Activated T-cell treated with anti-CD3 and anti-CD28 coated beads, Interleukin-2, amount 50 U/mL, for 24 hours (primary cell): ENCODE results near the gene ERAL1.
"Not testable (repeated sequence)": the region's sequence is repeated elsewhere in the genome, so short reads cannot be mapped to it uniquely, and the experiment has no call there.

Source experiments
- DNase-seq: peaks from one replicate; pipeline ENCODE4 v3.0.0-alpha.2; 2020
- H3K27ac Mint-ChIP-seq: 2 replicates; pipeline ENCODE4 v1.8.0; 2020; ENCODE audit warnings: mild to moderate bottlenecking, mixed read lengths
- H3K27me3 Mint-ChIP-seq: 2 replicates; pipeline ENCODE4 v1.8.0; 2020; ENCODE audit warnings: mixed read lengths
- H3K36me3 Mint-ChIP-seq: 2 replicates; pipeline ENCODE4 v1.8.0; 2020; ENCODE audit warnings: low read depth, mixed read lengths
- H3K4me1 Mint-ChIP-seq: 2 replicates; pipeline ENCODE4 v1.8.0; 2020; ENCODE audit warnings: low read depth, mixed read lengths
- H3K4me3 Mint-ChIP-seq: 2 replicates; pipeline ENCODE4 v1.8.0; 2020; ENCODE audit warnings: mild to moderate bottlenecking, moderate library complexity, mixed read lengths
- H3K9me3 Mint-ChIP-seq: 2 replicates; pipeline ENCODE4 v1.8.0; 2020; ENCODE audit warnings: mixed read lengths

Gene ERAL1

DNA sequence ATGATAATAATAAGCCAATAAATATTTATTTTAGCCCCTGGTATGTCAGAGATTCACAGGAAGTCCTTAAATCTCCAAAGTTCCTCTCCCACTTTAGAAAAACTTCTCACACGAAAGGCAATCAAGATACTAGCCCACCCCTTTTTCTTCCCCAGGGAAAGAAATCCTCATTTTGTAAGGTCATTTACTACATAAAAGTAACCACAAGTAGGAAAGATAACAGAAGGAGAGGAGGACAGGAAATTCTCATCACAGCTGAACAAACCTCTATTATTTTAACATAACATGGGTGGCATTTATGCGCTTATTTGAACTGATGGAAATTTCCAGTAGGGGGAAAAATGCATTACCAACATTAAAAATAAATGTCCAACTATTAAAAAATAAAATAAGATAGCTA lies 15.6 kb upstream of the ERAL1 start:
- no peak overlapping the region for H3K4me3 Mint-ChIP-seq
- no peaks in the 10 kb centered on the region for H3K9me3 Mint-ChIP-seq
- DNase-seq: no peak
- peaks cover 34% of the 10 kb centered on the region for H3K4me1 Mint-ChIP-seq
- peaks cover 25% of the 10 kb centered on the region for H3K36me3 Mint-ChIP-seq
- no peaks in the 10 kb centered on the region for H3K27me3 Mint-ChIP-seq
- peak overlapping the region; percentile 86 for H3K27ac Mint-ChIP-seq

DNA sequence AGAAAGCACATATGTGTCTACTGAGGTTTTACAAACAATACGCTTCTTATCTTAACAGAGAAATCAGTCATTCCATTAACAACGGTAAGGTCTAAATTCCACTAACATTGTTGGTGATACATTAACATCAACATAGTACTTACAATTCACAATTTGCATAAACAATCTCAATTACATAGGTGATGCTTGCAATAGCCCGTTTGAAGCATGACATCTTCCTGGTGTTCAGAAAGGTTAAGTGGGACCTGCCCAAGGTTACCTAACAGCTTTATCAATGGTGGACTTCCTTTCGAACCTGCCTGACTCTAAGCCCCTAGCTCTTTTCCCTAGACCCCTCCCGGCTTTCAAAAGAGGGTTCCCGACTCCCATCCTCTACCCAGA lies 12.9 kb upstream of the ERAL1 start:
- Mint-ChIP-seq H3K27me3 (no peaks in the 10 kb centered on the region), H3K36me3 (peaks cover 23% of the 10 kb centered on the region), H3K4me3 (peak overlapping the region; percentile 99), H3K9me3 (no peaks in the 10 kb centered on the region), H3K27ac (peak overlapping the region; percentile 98), H3K4me1 (peaks cover 30% of the 10 kb centered on the region)
- no peak for DNase-seq

DNA sequence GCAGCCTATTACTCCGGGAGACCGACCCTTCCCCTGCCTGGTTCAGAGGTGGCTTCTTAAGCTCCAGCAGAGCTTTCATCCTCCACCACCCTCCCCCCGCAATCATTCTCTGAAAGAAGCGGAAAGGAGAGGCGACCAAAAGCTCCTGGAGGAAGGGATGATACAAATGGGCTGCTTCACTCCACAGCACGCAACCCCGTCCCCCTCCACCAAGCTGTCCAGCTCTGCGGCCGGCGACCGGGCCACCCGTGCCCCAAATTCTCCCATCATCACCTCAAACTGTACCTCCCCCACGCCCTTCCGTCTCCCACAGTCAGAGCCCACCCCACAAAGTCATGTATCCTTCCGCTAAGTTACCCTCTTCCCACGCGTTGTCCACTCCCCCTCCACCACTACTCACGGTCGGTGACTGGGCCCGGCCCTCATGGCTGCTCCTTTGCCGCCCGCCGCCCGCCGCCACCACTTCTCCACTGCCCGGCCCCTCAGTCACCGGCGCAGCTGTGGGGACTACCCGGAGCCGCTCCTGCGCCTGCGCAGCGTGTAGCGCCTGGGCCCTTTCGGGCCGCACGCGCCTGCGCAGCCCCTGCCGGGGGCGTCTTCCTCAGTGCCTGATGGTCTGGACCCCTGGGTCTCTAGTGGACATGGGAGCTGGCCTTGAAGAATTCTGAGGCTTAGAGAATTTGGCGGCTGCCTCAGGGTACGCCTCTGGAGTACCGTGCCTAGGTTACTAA lies 12.4 kb upstream of the ERAL1 start, which contains the start of gene FAM222B:
FAM222B (minus strand) TSS at position 509 of the 731 bp plus-strand sequence. CDS start 76,123 bp downstream, outside the sequence.
- H3K9me3 Mint-ChIP-seq: no peaks in the 10 kb centered on the region
- peak within 1 kb of the TSS; percentile 98 for H3K27ac Mint-ChIP-seq
- peak; percentile 88 for DNase-seq
- H3K4me1 Mint-ChIP-seq: peaks cover 30% of the 10 kb centered on the region
- H3K36me3 Mint-ChIP-seq: peaks cover 23% of the 10 kb centered on the region
- H3K27me3 Mint-ChIP-seq: no peaks in the 10 kb centered on the region
- H3K4me3 Mint-ChIP-seq: peak within 1 kb of the TSS; percentile 99

DNA sequence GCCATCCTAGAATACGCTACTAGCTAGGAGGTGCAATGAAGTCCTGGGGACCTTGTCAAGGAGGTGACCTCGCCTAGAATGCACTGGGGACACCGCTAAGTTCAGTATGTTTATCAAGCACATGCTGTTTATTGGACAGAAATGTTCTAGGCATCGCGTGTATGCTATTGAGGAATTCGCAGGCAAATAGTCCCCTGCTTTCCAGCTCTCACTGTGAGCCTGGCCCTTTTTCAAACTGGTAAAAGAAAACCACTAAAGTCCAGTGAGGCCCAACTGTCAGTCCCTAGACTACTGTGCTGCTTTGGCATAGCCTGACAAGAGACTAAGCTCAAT lies 11.0 kb upstream of the ERAL1 start:
- no peak for DNase-seq
- H3K27me3 Mint-ChIP-seq: no peaks in the 10 kb centered on the region
- H3K27ac Mint-ChIP-seq: peak overlapping the region; percentile 29
- H3K36me3 Mint-ChIP-seq: peaks cover 21% of the 10 kb centered on the region
- peak overlapping the region; percentile 99 for H3K4me3 Mint-ChIP-seq
- peaks cover 30% of the 10 kb centered on the region for H3K4me1 Mint-ChIP-seq
- no peaks in the 10 kb centered on the region for H3K9me3 Mint-ChIP-seq

DNA sequence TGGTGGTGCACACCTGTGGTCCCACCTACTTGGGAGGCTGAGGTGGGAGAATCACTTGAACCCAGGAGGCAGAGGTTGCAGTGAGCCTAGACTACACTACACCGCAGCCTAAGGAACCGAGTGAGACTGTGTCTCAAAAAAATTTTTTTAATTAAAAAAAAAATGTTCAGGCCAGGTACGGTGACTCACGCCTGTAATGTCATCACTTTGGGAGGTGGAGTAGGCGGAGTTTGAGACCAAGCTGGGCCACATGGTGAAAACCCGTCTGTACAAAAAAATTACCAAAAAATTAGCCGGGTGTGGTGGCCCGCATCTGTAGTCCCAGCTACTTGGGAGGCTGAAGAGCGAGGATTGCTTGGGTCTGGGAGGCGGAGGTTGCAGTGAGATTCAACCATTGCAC lies 8.6 kb upstream of the ERAL1 start:
- no peaks in the 10 kb centered on the region for H3K27me3 Mint-ChIP-seq
- no peak for DNase-seq
- H3K4me3 Mint-ChIP-seq: no peak overlapping the region
- peaks cover 10% of the 10 kb centered on the region for H3K36me3 Mint-ChIP-seq
- no peak overlapping the region for H3K27ac Mint-ChIP-seq
- no peaks in the 10 kb centered on the region for H3K9me3 Mint-ChIP-seq
- peaks cover 22% of the 10 kb centered on the region for H3K4me1 Mint-ChIP-seq

DNA sequence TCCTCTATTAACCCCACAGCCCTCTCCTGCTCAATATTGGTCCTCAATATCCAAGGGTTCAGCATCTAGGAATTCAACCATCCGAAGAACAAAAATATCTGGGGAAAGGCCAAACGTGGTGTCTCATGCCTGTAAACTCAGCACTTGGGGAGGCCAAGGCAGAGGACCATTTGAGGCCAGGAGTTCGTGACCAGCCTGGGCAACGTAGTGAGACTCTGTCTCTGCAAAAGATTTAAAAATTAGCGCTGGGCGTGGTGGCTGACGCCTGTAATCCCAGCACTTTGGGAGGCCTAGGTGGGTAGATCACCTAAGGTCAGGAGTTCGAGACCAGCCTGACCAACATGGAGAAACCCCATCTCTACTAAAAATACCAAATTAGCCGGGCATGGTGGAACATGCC lies 8.1 kb upstream of the ERAL1 start:
- H3K36me3 Mint-ChIP-seq, H3K27me3 Mint-ChIP-seq, H3K9me3 Mint-ChIP-seq, H3K4me3 Mint-ChIP-seq, DNase-seq, H3K27ac Mint-ChIP-seq: not testable (repeated sequence)
- peaks cover 19% of the 10 kb centered on the region for H3K4me1 Mint-ChIP-seq

DNA sequence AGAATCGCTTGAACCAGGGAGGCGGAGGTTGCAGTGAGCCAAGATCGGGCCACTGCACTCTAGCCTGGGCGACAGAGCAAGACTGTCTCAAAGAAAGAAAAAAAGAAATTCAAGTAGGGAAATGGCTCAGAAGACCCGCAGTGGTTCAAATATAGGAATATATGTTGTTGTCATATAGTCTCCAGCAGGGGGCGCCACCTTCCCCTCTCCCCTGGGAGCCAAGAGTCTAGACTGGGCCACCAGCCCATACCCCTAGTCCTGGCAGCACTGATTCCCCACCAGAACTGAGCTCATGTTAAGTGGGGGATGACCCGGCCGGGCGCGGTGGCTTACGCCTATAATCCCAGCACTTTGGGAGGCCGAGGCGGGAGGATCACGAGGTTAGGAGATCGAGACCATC lies 6.1 kb upstream of the ERAL1 start:
- H3K9me3 Mint-ChIP-seq, H3K4me3 Mint-ChIP-seq, H3K27ac Mint-ChIP-seq, H3K36me3 Mint-ChIP-seq, H3K4me1 Mint-ChIP-seq, H3K27me3 Mint-ChIP-seq: not testable (repeated sequence)
- peak; percentile 73 for DNase-seq

DNA sequence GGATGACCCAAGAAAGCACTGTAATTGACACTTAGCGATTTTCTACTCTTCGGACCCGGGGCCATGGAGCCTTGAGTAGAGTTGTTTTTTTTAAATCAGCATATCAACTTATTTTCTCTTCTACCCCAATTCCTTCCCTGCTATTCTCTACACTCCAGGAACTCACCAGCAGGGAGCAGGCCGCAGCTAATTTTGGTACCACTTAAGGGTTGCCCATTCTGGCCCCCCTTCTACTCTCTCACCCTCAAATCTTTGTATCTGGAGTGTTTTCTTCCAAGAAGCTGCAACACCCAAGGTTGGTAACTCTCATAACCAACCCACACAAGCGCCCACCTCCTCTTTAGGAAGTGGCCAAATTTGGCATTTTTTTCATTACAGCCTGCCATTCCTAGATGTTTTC lies 5.5 kb upstream of the ERAL1 start:
- Mint-ChIP-seq H3K4me1 (peaks cover 10% of the 10 kb centered on the region), H3K36me3 (no peaks in the 10 kb centered on the region), H3K9me3 (no peaks in the 10 kb centered on the region), H3K4me3 (no peak overlapping the region), H3K27ac (no peak overlapping the region), H3K27me3 (no peaks in the 10 kb centered on the region)
- DNase-seq: no peak

DNA sequence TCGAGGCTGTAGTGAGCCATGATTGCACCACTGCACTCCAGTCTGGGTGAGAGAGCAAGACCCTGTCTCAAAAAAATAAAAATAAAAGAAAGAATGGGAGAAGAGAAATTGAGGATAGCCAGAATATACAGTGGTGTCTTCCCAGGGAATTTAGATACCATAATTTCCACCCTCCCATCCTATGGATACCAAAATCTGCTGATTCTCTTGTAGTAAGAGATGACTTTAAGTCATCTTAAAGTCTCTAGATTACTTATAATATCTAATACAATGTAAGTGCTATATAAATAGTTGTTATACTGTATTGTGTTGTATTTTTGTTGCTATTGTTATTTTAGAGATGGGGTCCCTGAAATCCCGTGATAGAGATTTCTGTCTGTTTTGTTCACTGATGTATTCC lies 1.5 kb upstream of the ERAL1 start:
- peaks cover 39% of the 10 kb centered on the region for H3K4me1 Mint-ChIP-seq

DNA sequence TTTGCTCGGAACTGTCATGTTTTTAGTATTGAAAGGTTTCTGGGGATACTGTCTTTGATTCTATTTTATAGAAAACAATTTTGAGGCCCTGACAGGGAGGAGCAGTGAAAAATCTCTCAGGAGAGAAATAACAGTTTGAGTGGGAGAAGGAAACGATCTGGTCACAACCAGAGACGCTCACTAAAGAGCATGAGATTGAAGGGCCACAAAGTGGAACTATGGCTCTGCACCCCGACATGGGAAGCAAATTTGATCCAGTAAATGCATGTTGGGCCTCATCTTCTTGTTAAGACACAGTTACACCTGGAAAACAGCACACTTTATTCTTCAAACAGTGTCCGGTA lies 492 bp downstream of the ERAL1 start:
- H3K9me3 Mint-ChIP-seq: no peaks in the 10 kb centered on the region
- H3K4me3 Mint-ChIP-seq: peak overlapping the region; percentile 95
- DNase-seq: no peak
- H3K27ac Mint-ChIP-seq: peak overlapping the region; percentile 96
- peaks cover 38% of the 10 kb centered on the region for H3K4me1 Mint-ChIP-seq
- H3K27me3 Mint-ChIP-seq: no peaks in the 10 kb centered on the region
- H3K36me3 Mint-ChIP-seq: peaks cover 53% of the 10 kb centered on the region

More for the DNA sequence above, 1.5 kb upstream of the ERAL1 start:
- Mint-ChIP-seq H3K27ac (peak overlapping the region; percentile 61), H3K36me3 (peaks cover 35% of the 10 kb centered on the region), H3K27me3 (no peaks in the 10 kb centered on the region), H3K9me3 (no peaks in the 10 kb centered on the region), H3K4me3 (peak overlapping the region; percentile 95)
- no peak for DNase-seq

DNA sequence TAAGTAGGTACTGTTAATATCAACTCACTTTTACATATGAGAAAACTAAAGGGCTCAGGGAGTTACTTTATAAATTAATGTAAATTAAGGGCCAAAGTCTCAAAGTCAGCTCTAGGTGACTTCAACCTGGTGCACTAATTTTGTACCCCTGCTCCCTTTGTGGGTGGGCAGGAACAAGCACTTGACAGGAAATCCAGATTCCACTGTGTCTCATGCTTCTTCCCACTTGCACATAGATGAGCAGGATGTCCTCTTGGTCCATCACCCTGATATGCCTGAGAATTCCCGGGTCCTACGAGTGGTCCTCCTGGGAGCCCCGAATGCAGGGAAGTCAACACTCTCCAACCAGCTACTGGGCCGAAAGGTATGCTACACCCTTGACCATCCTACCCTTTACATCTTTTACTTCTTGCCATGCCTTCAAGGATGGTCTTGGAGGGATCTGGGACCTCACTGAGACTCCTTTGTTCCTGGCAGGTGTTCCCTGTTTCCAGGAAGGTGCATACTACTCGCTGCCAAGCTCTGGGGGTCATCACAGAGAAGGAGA lies 1.3 kb downstream of the ERAL1 start:
- Mint-ChIP-seq H3K27me3 (no peaks in the 10 kb centered on the region), H3K9me3 (no peaks in the 10 kb centered on the region), H3K4me1 (peaks cover 38% of the 10 kb centered on the region), H3K27ac (peak overlapping the region; percentile 96), H3K36me3 (peaks cover 60% of the 10 kb centered on the region), H3K4me3 (peak overlapping the region; percentile 95)
- DNase-seq: no peak

DNA sequence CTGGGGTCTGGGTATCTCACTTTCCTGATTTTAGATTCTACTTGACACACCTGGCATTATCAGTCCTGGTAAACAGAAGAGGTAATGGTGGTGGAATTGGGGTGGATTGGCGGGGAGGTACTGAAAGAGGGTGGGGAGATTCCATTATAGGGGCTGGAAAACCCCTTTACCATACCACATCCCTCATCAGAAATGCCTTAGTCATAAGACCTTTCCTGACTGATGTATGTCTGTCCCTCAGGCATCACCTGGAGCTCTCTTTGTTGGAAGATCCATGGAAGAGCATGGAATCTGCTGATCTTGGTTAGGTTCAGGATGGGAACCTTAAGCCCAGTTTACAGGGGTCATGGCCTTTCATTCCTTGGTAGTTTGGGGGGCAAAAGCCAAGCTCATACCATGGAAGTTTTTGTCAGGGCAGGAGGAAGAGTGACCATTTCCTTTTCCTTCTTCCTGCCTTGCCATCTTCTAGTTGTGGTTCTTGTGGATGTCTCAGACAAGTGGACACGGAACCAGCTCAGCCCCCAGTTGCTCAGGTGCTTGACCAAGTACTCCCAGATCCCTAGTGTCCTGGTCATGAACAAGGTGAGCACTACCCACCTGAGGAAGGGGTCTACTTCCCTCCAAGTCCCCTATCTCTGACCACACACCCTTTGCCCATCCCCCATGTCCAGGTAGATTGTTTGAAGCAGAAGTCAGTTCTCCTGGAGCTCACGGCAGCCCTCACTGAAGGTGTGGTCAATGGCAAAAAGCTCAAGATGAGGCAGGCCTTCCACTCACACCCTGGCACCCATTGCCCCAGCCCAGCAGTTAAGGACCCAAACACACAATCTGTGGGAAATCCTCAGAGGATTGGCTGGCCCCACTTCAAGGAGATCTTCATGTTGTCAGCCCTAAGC lies 3.3 kb downstream of the ERAL1 start:
- H3K27ac Mint-ChIP-seq: peak overlapping the region; percentile 90
- H3K9me3 Mint-ChIP-seq: no peaks in the 10 kb centered on the region
- H3K4me3 Mint-ChIP-seq: no peak overlapping the region

DNA sequence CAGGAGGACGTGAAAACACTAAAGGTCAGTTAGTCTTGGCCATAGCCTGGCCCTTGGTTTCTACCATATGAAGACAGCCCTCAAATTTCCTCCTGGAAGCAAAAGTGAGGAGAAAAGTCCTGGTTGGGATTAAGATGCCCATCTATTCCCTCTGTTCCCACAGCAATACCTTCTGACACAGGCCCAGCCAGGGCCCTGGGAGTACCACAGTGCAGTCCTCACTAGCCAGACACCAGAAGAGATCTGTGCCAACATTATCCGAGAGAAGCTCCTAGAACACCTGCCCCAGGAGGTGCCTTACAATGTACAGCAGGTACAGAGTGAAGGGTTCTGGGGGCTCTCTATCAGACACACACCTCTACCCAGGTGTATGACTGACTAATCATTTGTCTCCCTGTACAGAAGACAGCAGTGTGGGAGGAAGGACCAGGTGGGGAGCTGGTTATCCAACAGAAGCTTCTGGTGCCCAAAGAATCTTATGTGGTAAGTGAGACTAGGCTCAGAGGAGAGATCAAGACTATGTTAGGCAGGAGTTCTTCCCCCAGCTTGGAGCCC lies 4.1 kb downstream of the ERAL1 start:
- Mint-ChIP-seq H3K27me3 (no peaks in the 10 kb centered on the region), H3K4me3 (no peak overlapping the region), H3K27ac (peak overlapping the region; percentile 90), H3K9me3 (no peaks in the 10 kb centered on the region), H3K36me3 (peaks cover 73% of the 10 kb centered on the region), H3K4me1 (peaks cover 35% of the 10 kb centered on the region)
- no peak for DNase-seq

More for the DNA sequence above, 3.3 kb downstream of the ERAL1 start:
- H3K27me3 Mint-ChIP-seq: no peaks in the 10 kb centered on the region
- H3K36me3 Mint-ChIP-seq: peaks cover 73% of the 10 kb centered on the region
- peaks cover 38% of the 10 kb centered on the region for H3K4me1 Mint-ChIP-seq
- DNase-seq: no peak

DNA sequence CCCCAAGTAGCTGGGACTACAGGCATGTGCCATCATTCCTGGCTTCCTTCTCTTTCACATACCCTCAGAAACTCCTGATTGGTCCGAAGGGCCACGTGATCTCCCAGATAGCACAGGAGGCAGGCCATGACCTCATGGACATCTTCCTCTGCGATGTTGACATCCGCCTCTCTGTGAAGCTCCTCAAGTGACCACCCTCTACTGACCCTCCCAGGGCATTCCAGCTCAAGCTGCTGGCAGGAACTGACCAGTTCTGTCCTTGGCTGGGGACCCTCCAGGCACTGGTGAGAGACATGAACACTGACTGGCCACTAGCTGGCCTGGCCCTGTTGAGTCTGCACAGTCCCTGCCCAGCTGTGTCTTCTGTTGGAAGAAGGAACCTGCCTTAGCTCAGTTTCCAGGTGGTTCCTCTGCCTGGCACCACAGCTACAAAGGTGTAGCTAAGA lies 5.6 kb downstream of the ERAL1 start:
- H3K9me3 Mint-ChIP-seq: no peaks in the 10 kb centered on the region
- DNase-seq: no peak
- peaks cover 65% of the 10 kb centered on the region for H3K36me3 Mint-ChIP-seq
- H3K4me1 Mint-ChIP-seq: peaks cover 25% of the 10 kb centered on the region
- peak overlapping the region; percentile 24 for H3K27ac Mint-ChIP-seq
- H3K27me3 Mint-ChIP-seq: no peaks in the 10 kb centered on the region
- no peak overlapping the region for H3K4me3 Mint-ChIP-seq
